Upper lobe of left lung (tissue), 6 donors: ENCODE data around the gene FBXO8. TPM values are rescaled to one million over a fixed set of nuclear protein-coding genes. Genes with fewer than 3 reads are reported as not detected.

Experiments
- ATAC-seq, 2 donors: fragments of 200-7000 bp; cut with Tn5 transposase; one replicate each; pipeline ENCODE4 v1.9.1; 2022; ENCODE audit warnings: mild to moderate bottlenecking in 2 of 2, moderate library complexity in 2 of 2; ENCODE audit not compliant: low FRiP score in 2 of 2
- DNase-seq, 2 donors: peaks; one replicate each; pipeline ENCODE4 v3.0.0-alpha.2; 2019 to 2020
- H3K27ac ChIP-seq, 4 donors: fragments of 200-600 bp; sonication (generic); one replicate each; pipeline ENCODE4 v1.5.1; 2016 to 2019
- H3K27me3 ChIP-seq, 4 donors: fragments of 200-600 bp; sonication (generic); one replicate each; pipeline ENCODE4 v1.5.1; 2017 to 2019
- H3K36me3 ChIP-seq, 4 donors: fragments of 200-600 bp; sonication (generic); one replicate each; pipeline ENCODE4 v1.5.1; 2016 to 2019
- H3K4me1 ChIP-seq, 4 donors: fragments of 200-600 bp; sonication (generic); one replicate each; pipeline ENCODE4 v1.5.1; 2018 to 2019
- H3K4me3 ChIP-seq, 4 donors: fragments of 200-600 bp; sonication (generic); one replicate each; pipeline ENCODE4 v1.5.1; 2017 to 2019; ENCODE audit warnings: mild to moderate bottlenecking in 2 of 4, moderate library complexity in 1 of 4
- H3K9me3 ChIP-seq, 4 donors: fragments of 200-600 bp; sonication (generic); one replicate each; pipeline ENCODE4 v1.5.1; 2018 to 2019
- CTCF ChIP-seq, 6 experiments: fragments of 450-650 bp in 4 of 6; fragments of 200-600 bp in 2 of 6; sonication (generic) in 2 of 6; IDR thresholded peaks; one replicate each; pipeline ENCODE4 v1.5.1; 2016 to 2019; ENCODE audit warnings: antibody characterized with exemption in 6 of 6
- EP300 ChIP-seq, 4 donors: sonication (generic); formaldehyde crosslinking; IDR thresholded peaks; one replicate each; pipeline ENCODE4 v1.5.1; 2017; ENCODE audit warnings: antibody characterized with exemption in 4 of 4, control low read depth in 2 of 4
- POLR2A ChIP-seq, 4 donors: fragments of 450-650 bp; IDR thresholded peaks; one replicate each; pipeline ENCODE4 v1.5.1; 2016 to 2017; ENCODE audit warnings: antibody characterized with exemption in 4 of 4, mild to moderate bottlenecking in 2 of 4
- POLR2AphosphoS5 ChIP-seq, 2 donors: sonication (generic); formaldehyde crosslinking; IDR thresholded peaks; one replicate each; pipeline ENCODE4 v1.5.1; 2017; ENCODE audit warnings: antibody characterized with exemption in 2 of 2
- WGBS, 2 donors: methylation state at CpG; one replicate each; pipeline ENCODE4 v1.1.5; 2017 to 2018; 5-methylcytosine and 5-hydroxymethylcytosine counted together
- total RNA-seq, 6 donors: library from RNA; depleted of rRNA in 4 of 6; stranded (reverse); fragments of >200 nt in 4 of 6; gene quantifications; one replicate each; pipeline versions ENCODE4 v1.1.0 to v1.2.1, GENCODE V29; 2016 to 2021
- donor health status: DM: no; HTN: no; CAD: no; lungs with moderate emphysema.
- donor health status: DM: no; HTN: yes; CAD: no; lungs with severe emphysema.

FBXO8 gene
- total RNA-seq, 6 donors from 2014 or later = 13.5 to 48.9 (median 26.1) TPM

DNA sequence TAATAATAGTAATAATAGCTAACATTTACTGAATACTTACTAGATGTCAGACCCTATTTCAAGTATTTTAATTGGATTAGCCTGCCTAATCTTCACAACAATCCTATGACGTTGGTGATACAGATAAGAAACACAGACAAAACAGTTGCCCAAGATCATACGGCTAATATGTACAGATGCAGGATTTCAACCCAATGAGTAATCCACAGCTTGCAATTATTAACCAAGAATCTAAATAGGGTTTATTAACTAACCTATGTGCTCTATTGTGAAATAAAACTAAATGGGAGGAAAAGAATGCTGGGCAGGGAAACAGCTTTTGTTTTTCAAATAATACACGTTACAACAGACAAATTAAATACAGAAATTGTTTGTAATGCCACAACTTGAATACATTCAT, 23.4 kb downstream of the FBXO8 start:
- WGBS, 2 donors = 25 to 34% methylated on average over 3 of the region's 3 CpGs
- Histone ChIP-seq H3K4me1 (peaks cover 0 to 10% (median 10%) of the 10 kb centered on the region in 4 donors), H3K9me3 (no peaks in the 10 kb centered on the region), H3K27me3 (no peaks in the 10 kb centered on the region), H3K4me3 (no peak overlapping the region), H3K36me3 (peaks cover 0 to 14% (median 0%) of the 10 kb centered on the region in 4 donors), H3K27ac (no peak overlapping the region)
- DNase-seq (no peak), ATAC-seq (no peak)
- TF ChIP-seq EP300 (IDR thresholded peaks at IDR 0.05) = no peak
- no peak for TF ChIP-seq POLR2A (IDR thresholded peaks at IDR 0.05)
- TF ChIP-seq POLR2AphosphoS5 (IDR thresholded peaks at IDR 0.05) = no peak
- no peak for TF ChIP-seq CTCF (IDR thresholded peaks at IDR 0.05)

DNA sequence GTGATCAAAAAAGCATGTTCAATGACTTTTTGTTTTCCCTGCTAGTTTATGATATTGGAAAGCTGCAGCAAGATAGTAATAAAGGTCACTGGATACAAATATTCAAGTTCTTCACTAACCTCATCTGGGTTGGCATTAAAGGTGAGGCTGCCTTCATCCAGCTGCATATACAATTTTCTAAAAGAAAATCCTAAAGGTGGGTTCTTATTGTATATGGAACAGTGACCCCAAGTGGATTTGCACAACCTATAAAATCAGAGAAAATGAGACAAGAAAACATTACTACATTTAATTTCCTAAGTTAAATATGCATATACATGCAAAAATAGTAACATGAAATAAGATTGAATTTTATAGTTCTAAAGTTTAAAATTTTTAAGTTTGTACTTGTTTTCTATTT, 23.9 kb downstream of the FBXO8 start:
- H3K36me3 ChIP-seq = peaks cover 0 to 14% (median 0%) of the 10 kb centered on the region in 4 donors
- no peak for ATAC-seq

GRCh38 chr4:174256277-174256713, 27.2 kb downstream of the FBXO8 start:
- H3K4me1 ChIP-seq = peaks cover 0 to 10% (median 9%) of the 10 kb centered on the region in 4 donors
- no peaks in the 10 kb centered on the region for H3K9me3 ChIP-seq
- no peaks in the 10 kb centered on the region for H3K27me3 ChIP-seq
- ATAC-seq (no peak), DNase-seq (no peak)
- TF ChIP-seq POLR2A (IDR thresholded peaks at IDR 0.05) (no peak), POLR2AphosphoS5 (IDR thresholded peaks at IDR 0.05) (no peak), EP300 (IDR thresholded peaks at IDR 0.05) (no peak), CTCF (IDR thresholded peaks at IDR 0.05) (no peak)
- no peak overlapping the region for H3K4me3 ChIP-seq
- peaks cover 0 to 12% (median 0%) of the 10 kb centered on the region in 4 donors for H3K36me3 ChIP-seq
- WGBS, 2 donors = 89 to 95% methylated on average over 1 of the region's 1 CpG
- H3K27ac ChIP-seq = no peak overlapping the region

More for the DNA sequence above, 23.9 kb downstream of the FBXO8 start:
- TF ChIP-seq EP300 (IDR thresholded peaks at IDR 0.05) (no peak), POLR2AphosphoS5 (IDR thresholded peaks at IDR 0.05) (no peak), CTCF (IDR thresholded peaks at IDR 0.05) (no peak), POLR2A (IDR thresholded peaks at IDR 0.05) (no peak)
- no peaks in the 10 kb centered on the region for H3K27me3 ChIP-seq
- H3K9me3 ChIP-seq = no peaks in the 10 kb centered on the region
- peaks cover 0 to 10% (median 10%) of the 10 kb centered on the region in 4 donors for H3K4me1 ChIP-seq
- H3K4me3 ChIP-seq = no peak overlapping the region
- no peak overlapping the region for H3K27ac ChIP-seq
- DNase-seq = no peak

- no peak for TF ChIP-seq CTCF (IDR thresholded peaks at IDR 0.05)
- TF ChIP-seq POLR2A (IDR thresholded peaks at IDR 0.05) = no peak
- no peak for TF ChIP-seq EP300 (IDR thresholded peaks at IDR 0.05)
- no peak for TF ChIP-seq POLR2AphosphoS5 (IDR thresholded peaks at IDR 0.05)
- Histone ChIP-seq H3K27ac (no peak overlapping the region), H3K36me3 (peaks cover 0 to 12% (median 0%) of the 10 kb centered on the region in 4 donors), H3K4me1 (peaks cover 0 to 9% (median 7%) of the 10 kb centered on the region in 4 donors), H3K27me3 (no peaks in the 10 kb centered on the region), H3K4me3 (no peak overlapping the region), H3K9me3 (no peaks in the 10 kb centered on the region)
- DNase-seq = no peak
- ATAC-seq = no peak
- WGBS, 2 donors = 84 to 87% methylated on average over 5 of the region's 5 CpGs
These were observed 27.7 kb downstream of the FBXO8 start for GRCh38 chr4:174255786-174256185.

DNA sequence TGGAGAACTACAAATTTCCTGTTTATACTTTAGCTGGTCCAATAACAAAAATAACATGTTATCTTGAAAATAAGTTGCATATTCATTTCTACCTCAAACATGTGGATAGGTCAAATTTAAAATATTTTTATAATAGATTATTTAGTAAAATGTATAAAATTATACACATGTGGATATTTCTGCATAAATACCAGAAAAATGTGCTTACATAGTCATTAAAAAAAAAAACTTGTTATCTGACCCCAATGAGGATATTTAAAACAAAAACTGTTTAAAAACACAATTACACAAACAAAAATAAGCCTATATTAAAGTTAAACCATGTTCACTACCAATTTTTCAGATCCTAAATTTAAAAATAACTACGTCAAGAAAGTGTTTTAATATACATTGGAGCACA, 28.1 kb downstream of the FBXO8 start:
- WGBS, 2 donors = 96 to 100% methylated on average over 1 of the region's 1 CpG
- H3K4me1 ChIP-seq = peaks cover 0 to 9% (median 5%) of the 10 kb centered on the region in 4 donors
- DNase-seq (no peak), ATAC-seq (no peak)
- H3K9me3 ChIP-seq = no peaks in the 10 kb centered on the region
- H3K27me3 ChIP-seq = no peaks in the 10 kb centered on the region
- TF ChIP-seq EP300 (IDR thresholded peaks at IDR 0.05) (no peak), POLR2AphosphoS5 (IDR thresholded peaks at IDR 0.05) (no peak), CTCF (IDR thresholded peaks at IDR 0.05) (no peak), POLR2A (IDR thresholded peaks at IDR 0.05) (no peak)
- H3K36me3 ChIP-seq = peaks cover 0 to 12% (median 0%) of the 10 kb centered on the region in 4 donors
- no peak overlapping the region for H3K27ac ChIP-seq
- no peak overlapping the region for H3K4me3 ChIP-seq
